Measurements from ENCODE around the gene ENC1.

DNA sequence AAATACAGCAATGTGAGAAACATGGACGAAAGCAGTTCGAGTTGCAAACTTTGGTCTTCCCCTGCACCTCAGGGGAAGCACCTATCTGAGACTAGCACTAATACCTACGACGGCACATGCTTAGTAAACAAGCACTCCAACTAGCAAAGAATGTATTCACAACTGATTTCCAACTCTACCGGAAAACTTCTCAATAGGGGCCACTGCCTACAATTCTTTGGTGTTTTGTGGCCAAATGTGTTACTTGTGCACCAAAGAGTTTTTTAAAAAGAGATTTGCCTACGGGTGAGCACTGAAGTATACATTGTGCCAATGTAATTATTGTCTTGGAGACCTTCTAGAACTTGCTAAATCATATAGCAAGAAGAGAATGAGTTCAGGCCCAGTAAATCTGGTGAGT, 12.2 kb downstream of the ENC1 start:
- TF ChIP-seq, protein P1, sequence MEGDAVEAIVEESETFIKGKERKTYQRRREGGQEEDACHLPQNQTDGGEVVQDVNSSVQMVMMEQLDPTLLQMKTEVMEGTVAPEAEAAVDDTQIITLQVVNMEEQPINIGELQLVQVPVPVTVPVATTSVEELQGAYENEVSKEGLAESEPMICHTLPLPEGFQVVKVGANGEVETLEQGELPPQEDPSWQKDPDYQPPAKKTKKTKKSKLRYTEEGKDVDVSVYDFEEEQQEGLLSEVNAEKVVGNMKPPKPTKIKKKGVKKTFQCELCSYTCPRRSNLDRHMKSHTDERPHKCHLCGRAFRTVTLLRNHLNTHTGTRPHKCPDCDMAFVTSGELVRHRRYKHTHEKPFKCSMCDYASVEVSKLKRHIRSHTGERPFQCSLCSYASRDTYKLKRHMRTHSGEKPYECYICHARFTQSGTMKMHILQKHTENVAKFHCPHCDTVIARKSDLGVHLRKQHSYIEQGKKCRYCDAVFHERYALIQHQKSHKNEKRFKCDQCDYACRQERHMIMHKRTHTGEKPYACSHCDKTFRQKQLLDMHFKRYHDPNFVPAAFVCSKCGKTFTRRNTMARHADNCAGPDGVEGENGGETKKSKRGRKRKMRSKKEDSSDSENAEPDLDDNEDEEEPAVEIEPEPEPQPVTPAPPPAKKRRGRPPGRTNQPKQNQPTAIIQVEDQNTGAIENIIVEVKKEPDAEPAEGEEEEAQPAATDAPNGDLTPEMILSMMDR (IDR thresholded peaks at IDR 0.05), result no peak
- TF ChIP-seq POLR2A (IDR thresholded peaks at IDR 0.05) (no peak), EP300 (IDR thresholded peaks at IDR 0.05) (no peak)

Measured in ovary (tissue), 3 donors.